BJ (cell line): ENCODE measurements around the gene FHOD3. TPM values are rescaled to one million over a fixed set of nuclear protein-coding genes. Genes with fewer than 3 reads are reported as not detected.

Experiments used
- CTCF ChIA-PET: fragments of 350-600 bp; formaldehyde crosslinking; extraction: SDS; loops from one replicate; lab custom pipeline; 2021; ENCODE audit warnings: antibody characterized with exemption, inconsistent platforms; lab: Yijun Ruan, JAX
- POLR2A ChIA-PET: fragments of 300-600 bp; sonication (Branson Sonifier 250); formaldehyde crosslinking; extraction: SDS; loops from one replicate; lab custom pipeline; 2021; ENCODE audit warnings: antibody characterized with exemption; lab: Charles Lee
- DNase-seq: peaks from one replicate; pipeline ENCODE4 v3.0.0-alpha.2; 2011; ENCODE audit warnings: low read depth
- H3K27me3 ChIP-seq: 2 replicates; pipeline ENCODE4 v1.6.0; 2011; ENCODE audit warnings: low read length; ENCODE audit not compliant: control insufficient read depth, insufficient read depth
- H3K36me3 ChIP-seq: 2 replicates; pipeline ENCODE4 v1.5.1; 2011; ENCODE audit warnings: low read length; ENCODE audit not compliant: control insufficient read depth, insufficient read depth
- H3K4me3 ChIP-seq: 2 replicates; pipeline ENCODE4 v1.5.1; 2011; ENCODE audit warnings: low read depth, mild to moderate bottlenecking, control low read depth, low read length
- polyA plus RNA-seq: library from polyadenylated mRNA; depleted of rRNA; stranded (reverse); fragments of >200 nt; gene quantifications from 2 replicates; pipeline ENCODE4 v1.2.3, GENCODE V29; 2011
- TF ChIP-seq, protein P1 (sequence below): IDR thresholded peaks from 2 replicates; pipeline ENCODE4 v1.5.1; 2011; ENCODE audit warnings: low read depth, mild to moderate bottlenecking, control low read depth, inconsistent platforms, low read length, moderate library complexity; ENCODE audit not compliant: insufficient read depth

The FHOD3 gene
- polyA plus RNA-seq, 1 experiment, result 24.6 TPM

DNA sequence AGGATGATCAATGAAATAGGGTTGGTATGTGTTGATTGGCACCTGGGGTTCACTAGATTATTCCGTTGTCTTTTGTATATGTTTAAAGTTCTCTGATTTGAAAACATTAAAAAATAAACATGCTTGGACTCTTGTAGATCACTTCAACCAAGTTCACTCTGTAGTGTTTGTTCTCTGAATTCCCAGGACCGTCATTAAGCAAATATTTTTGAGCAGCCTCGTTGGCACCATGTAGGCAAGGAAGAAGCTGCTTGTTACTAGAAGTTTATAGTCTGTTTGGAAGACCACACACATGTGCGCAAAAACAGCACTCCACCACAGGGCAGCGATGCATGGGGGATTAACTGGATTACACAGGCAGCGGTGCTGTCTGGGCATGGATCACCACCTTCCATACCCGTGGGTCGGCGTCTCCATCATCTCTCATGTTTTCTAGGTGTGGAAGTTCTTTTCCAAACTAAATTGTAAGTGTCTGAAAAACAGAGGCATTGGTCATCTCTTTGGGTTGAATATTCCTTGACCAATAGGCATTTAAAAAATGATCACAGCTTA lies 212.2 kb downstream of the FHOD3 start:
- Histone ChIP-seq H3K27me3 (no peaks in the 10 kb centered on the region), H3K36me3 (no peaks in the 10 kb centered on the region), H3K4me3 (no peak overlapping the region)
- ChIA-PET POLR2A (no interaction called here), CTCF (interaction anchor here (1.1 to 1.3 kb wide), 2 partner anchors 9 to 13 kb away, joined by 3 to 4 read pairs; no protein-coding TSS in a partner anchor)
- DNase-seq, result no peak
- TF ChIP-seq, protein P1, sequence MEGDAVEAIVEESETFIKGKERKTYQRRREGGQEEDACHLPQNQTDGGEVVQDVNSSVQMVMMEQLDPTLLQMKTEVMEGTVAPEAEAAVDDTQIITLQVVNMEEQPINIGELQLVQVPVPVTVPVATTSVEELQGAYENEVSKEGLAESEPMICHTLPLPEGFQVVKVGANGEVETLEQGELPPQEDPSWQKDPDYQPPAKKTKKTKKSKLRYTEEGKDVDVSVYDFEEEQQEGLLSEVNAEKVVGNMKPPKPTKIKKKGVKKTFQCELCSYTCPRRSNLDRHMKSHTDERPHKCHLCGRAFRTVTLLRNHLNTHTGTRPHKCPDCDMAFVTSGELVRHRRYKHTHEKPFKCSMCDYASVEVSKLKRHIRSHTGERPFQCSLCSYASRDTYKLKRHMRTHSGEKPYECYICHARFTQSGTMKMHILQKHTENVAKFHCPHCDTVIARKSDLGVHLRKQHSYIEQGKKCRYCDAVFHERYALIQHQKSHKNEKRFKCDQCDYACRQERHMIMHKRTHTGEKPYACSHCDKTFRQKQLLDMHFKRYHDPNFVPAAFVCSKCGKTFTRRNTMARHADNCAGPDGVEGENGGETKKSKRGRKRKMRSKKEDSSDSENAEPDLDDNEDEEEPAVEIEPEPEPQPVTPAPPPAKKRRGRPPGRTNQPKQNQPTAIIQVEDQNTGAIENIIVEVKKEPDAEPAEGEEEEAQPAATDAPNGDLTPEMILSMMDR, result no peak

DNA sequence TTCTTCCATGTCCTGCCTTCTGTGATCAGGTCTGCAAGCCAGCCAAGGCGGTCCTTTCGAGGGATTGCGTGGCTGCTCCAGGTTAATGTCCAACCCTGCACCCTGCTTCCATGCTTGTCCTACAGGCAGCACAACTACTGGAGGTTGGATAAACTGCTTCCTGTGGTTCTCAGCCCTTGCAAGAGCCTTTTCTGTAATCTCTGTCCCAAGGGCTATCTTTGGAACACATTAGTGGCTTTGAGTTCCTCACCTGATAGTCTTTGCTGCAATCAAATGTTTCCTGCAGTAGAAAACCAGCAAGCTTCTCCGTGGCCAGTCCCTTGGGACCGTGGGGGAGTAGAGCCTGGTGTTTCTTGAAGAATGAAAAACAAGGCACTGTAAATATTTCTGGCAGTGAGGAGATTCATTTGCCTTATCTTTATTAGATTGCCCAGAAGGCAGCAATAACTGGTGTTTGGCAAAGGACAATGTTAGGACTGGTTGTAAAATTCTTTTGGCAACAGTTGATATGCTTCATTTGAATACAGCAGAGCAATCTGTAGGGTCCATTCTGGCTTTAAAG lies 214.4 kb downstream of the FHOD3 start:
- H3K4me3 ChIP-seq, result no peak overlapping the region
- no peaks in the 10 kb centered on the region for H3K27me3 ChIP-seq
- ChIA-PET POLR2A (no interaction called here), CTCF (interaction anchor here (1.5 kb wide), 1 partner anchor 13 kb away, joined by 5 read pairs; no protein-coding TSS in a partner anchor)
- no peak for DNase-seq
- TF ChIP-seq, protein P1, result no peak
- H3K36me3 ChIP-seq, result no peaks in the 10 kb centered on the region

DNA sequence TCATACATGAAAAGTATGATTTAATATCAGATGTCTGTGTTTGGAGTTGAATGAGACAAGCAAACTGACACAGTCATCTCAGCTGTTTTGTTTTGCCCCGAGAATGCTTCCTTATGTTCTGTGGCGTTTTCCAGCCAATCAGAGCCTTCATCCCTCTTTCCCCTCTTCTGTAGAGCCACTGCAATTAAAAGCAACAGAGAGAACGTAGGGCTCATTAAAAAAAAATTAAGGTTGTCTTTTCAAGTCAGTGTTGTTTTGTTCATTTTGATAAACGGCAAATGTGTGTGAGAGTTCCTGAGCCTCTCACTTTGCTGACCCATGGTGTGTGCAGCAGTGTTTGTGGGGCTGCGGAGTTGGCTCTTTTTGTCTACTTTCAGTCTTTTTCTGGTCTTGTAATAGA lies 216.0 kb downstream of the FHOD3 start:
- ChIA-PET POLR2A (no interaction called here), CTCF (interaction anchor here (1.3 kb wide), 1 partner anchor 14 kb away, joined by 3 read pairs; no protein-coding TSS in a partner anchor)
- Histone ChIP-seq H3K27me3 (no peaks in the 10 kb centered on the region), H3K4me3 (no peak overlapping the region), H3K36me3 (no peaks in the 10 kb centered on the region)
- TF ChIP-seq, protein P1, result no peak
- no peak for DNase-seq

DNA sequence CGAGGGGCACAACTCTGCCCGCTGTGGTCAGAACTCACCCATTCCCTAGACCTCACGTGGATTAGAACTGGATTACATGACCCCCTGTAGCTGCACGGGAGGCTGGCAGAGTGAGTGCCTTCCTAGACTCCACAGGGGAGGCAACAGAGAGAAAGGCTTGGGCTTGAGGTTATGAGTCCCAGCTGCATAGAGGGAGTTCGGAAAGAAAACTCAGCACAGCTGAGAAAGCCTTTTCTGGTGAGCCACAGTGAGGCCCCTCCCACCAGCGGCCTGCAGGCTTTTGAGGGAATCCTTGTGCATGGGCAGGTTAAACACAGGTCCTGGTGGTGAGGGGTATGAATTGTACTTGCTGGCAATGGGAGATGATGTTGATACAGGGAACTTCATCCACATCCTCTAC lies 217.3 kb downstream of the FHOD3 start:
- TF ChIP-seq, protein P1, result no peak
- ChIA-PET POLR2A (no interaction called here), CTCF (interaction anchor here (0.9 to 1.3 kb wide), 2 partner anchors 12 to 16 kb away, joined by 3 to 4 read pairs; no protein-coding TSS in a partner anchor)
- Histone ChIP-seq H3K4me3 (no peak overlapping the region), H3K27me3 (no peaks in the 10 kb centered on the region), H3K36me3 (no peaks in the 10 kb centered on the region)
- DNase-seq, result no peak

DNA sequence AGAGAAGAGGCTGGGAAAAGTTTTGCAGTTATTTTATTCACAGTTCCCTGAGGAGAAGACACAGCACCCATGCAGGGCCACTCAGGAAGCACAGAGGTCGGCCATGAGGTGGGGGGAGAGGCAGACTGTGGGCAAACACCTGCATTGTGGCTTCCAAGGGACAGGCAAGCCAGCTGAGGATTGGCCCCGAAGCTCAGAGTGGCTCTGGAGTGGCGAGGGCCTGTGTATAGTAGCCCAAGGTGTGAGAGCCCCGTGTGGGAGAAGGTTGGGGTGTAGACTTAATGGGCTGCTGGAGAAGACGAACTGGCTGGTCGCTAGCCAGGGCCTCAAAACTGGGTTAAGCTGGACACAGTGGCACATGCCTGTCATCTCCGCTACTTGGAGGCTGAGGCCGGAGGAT lies 218.7 kb downstream of the FHOD3 start:
- no peaks in the 10 kb centered on the region for H3K27me3 ChIP-seq
- no peaks in the 10 kb centered on the region for H3K36me3 ChIP-seq
- TF ChIP-seq, protein P1, result no peak
- H3K4me3 ChIP-seq, result no peak overlapping the region
- DNase-seq, result no peak
- ChIA-PET CTCF (interaction anchor here (0.5 to 1.1 kb wide), 4 partner anchors 12 to 219 kb away, joined by 3 read pairs; no protein-coding TSS in a partner anchor), POLR2A (no interaction called here)
